Mucosa of stomach (tissue), 1 donor: ENCODE data around the gene GPR62.

Source experiments
- H3K27me3 ChIP-seq: one replicate; pipeline ENCODE4 v1.7.0; 2013; ENCODE audit warnings: mild to moderate bottlenecking, low read length; ENCODE audit not compliant: control insufficient read depth, insufficient read depth
- H3K36me3 ChIP-seq: one replicate; pipeline ENCODE4 v1.7.0; 2013; ENCODE audit warnings: low read length; ENCODE audit not compliant: control insufficient read depth, insufficient read depth
- H3K4me1 ChIP-seq: one replicate; pipeline ENCODE4 v1.7.0; 2013; ENCODE audit warnings: mild to moderate bottlenecking, low read length; ENCODE audit not compliant: control insufficient read depth, insufficient read depth
- H3K4me3 ChIP-seq: one replicate; pipeline ENCODE4 v1.7.0; 2013; ENCODE audit warnings: low read length
- H3K9ac ChIP-seq: one replicate; pipeline ENCODE4 v1.7.0; 2013; ENCODE audit warnings: mild to moderate bottlenecking, low read length, moderate library complexity
- H3K9me3 ChIP-seq: one replicate; pipeline ENCODE4 v1.7.0; 2013; ENCODE audit warnings: mild to moderate bottlenecking, low read length, moderate library complexity; ENCODE audit not compliant: control insufficient read depth
- donor health status: Pancreatic carcinoma.

The GPR62 gene

GRCh38 chr3:51933471-51934138, 21.6 kb upstream of the GPR62 start:
- H3K9ac ChIP-seq: no peak overlapping the region
- peaks cover 8% of the 10 kb centered on the region for H3K36me3 ChIP-seq
- no peaks in the 10 kb centered on the region for H3K27me3 ChIP-seq
- H3K4me3 ChIP-seq: no peak overlapping the region
- H3K4me1 ChIP-seq: no peaks in the 10 kb centered on the region
- H3K9me3 ChIP-seq: no peaks in the 10 kb centered on the region

- Histone ChIP-seq H3K9me3 (no peaks in the 10 kb centered on the region), H3K27me3 (no peaks in the 10 kb centered on the region), H3K36me3 (peaks cover 8% of the 10 kb centered on the region), H3K4me1 (no peaks in the 10 kb centered on the region), H3K9ac (no peak overlapping the region), H3K4me3 (no peak overlapping the region)
Observed at GRCh38 chr3:51934139-51934850, 20.9 kb upstream of the GPR62 start.

GRCh38 chr3:51934991-51935885, 19.9 kb upstream of the GPR62 start:
- no peak overlapping the region for H3K9ac ChIP-seq
- H3K36me3 ChIP-seq: peaks cover 8% of the 10 kb centered on the region
- H3K27me3 ChIP-seq: no peaks in the 10 kb centered on the region
- no peaks in the 10 kb centered on the region for H3K9me3 ChIP-seq
- H3K4me1 ChIP-seq: peaks cover 1% of the 10 kb centered on the region
- no peak overlapping the region for H3K4me3 ChIP-seq

GRCh38 chr3:51935886-51936755, 19.1 kb upstream of the GPR62 start:
- no peaks in the 10 kb centered on the region for H3K27me3 ChIP-seq
- H3K9me3 ChIP-seq: no peaks in the 10 kb centered on the region
- peaks cover 8% of the 10 kb centered on the region for H3K36me3 ChIP-seq
- H3K9ac ChIP-seq: no peak overlapping the region
- H3K4me1 ChIP-seq: peaks cover 10% of the 10 kb centered on the region
- no peak overlapping the region for H3K4me3 ChIP-seq

DNA sequence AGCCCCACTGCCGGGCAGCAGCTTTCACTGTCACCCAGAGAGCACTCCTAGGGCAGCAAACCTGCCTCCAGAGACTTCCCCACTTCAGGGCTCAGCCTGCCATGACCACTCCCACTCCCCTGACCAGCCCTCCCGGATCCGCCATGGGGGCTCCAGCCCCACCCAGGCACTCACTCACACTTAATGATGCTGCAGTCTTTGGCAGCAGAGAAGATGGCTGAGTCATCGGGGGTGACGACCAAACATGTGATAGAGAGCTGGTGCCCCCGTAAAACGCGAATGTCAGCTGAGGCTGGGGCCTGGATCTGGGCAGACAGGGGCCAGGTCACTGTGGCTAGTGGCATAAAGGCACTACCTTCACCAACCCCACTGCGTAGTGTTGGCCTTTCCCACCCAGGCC, 18.2 kb upstream of the GPR62 start:
- Histone ChIP-seq H3K36me3 (peaks cover 8% of the 10 kb centered on the region), H3K27me3 (no peaks in the 10 kb centered on the region), H3K4me3 (no peak overlapping the region), H3K4me1 (peaks cover 13% of the 10 kb centered on the region), H3K9ac (no peak overlapping the region), H3K9me3 (no peaks in the 10 kb centered on the region)

DNA sequence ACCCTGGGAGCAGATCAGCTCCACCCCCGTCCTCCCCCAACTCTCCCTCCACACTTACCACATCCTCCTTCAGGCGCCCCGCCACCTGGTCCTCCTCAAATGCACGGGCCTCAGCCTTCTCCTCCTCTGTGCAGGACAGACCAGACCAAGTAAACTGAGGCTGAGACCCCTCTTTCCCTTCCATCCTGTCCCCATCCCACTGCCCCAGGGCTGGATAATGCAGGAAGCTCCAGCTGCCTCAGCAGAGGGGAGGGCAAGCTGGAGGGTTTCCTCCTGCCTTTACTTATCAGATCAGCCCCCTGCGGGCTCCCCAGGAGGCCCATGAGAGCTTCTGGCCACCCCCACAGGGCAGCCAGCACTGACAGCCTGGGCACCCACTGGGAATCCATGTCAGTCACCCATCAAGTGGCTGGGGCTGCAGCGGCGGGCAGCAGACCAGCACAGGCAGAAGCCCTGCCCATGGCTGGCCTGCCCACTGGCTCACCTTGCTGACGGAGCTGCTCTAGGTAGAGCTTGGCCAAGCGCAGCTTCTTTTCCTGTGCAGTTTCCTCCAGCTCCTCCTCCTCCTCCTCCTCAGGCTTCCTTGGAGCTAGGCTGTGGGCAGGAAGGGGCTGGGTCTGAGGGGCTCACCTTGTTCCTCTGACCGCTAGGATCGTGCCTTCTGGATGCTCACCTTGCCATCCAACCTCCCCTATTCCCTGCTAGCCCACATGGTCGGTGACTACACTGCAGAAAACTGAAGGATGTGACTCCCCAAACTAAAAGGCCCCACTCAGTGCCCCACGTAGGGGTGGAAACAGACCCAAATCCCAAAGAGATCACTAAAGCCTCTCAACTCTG, 17.4 kb upstream of the GPR62 start:
- H3K9ac ChIP-seq: no peak overlapping the region
- H3K4me3 ChIP-seq: no peak overlapping the region
- peaks cover 20% of the 10 kb centered on the region for H3K4me1 ChIP-seq
- no peaks in the 10 kb centered on the region for H3K9me3 ChIP-seq
- peaks cover 8% of the 10 kb centered on the region for H3K36me3 ChIP-seq
- no peaks in the 10 kb centered on the region for H3K27me3 ChIP-seq

DNA sequence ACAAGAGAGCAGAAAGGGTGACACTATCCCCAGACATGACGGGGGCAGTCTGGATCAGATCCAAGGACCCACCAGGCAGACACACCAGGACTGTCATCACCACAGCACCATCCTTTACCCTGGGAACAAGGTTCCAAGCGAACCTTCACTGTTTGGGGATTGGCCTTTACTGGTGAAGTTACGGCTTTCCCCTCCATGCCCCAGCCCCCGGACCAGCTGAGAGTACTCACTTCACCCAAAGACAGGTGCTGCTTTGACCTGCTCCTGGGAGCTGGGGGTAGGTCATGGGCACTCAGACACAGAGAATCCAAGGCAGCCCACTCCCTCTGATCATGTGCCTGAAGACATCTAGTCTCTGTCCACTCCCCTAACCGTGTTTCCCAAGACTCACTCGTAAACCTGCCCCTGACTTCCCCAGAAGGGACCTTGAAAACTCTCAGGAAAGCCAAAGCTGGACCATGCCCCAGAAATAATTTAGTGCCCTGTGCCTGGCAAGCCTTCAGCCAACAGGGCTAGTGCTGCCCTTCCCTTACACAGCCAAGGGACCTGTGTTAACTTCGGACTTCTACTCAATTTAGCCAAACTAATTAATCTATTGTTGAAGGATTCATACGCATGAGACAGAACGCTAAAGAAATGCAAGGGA, 16.3 kb upstream of the GPR62 start:
- peaks cover 8% of the 10 kb centered on the region for H3K36me3 ChIP-seq
- H3K4me3 ChIP-seq: no peak overlapping the region
- H3K27me3 ChIP-seq: no peaks in the 10 kb centered on the region
- H3K9ac ChIP-seq: no peak overlapping the region
- H3K4me1 ChIP-seq: peaks cover 28% of the 10 kb centered on the region
- H3K9me3 ChIP-seq: no peaks in the 10 kb centered on the region

DNA sequence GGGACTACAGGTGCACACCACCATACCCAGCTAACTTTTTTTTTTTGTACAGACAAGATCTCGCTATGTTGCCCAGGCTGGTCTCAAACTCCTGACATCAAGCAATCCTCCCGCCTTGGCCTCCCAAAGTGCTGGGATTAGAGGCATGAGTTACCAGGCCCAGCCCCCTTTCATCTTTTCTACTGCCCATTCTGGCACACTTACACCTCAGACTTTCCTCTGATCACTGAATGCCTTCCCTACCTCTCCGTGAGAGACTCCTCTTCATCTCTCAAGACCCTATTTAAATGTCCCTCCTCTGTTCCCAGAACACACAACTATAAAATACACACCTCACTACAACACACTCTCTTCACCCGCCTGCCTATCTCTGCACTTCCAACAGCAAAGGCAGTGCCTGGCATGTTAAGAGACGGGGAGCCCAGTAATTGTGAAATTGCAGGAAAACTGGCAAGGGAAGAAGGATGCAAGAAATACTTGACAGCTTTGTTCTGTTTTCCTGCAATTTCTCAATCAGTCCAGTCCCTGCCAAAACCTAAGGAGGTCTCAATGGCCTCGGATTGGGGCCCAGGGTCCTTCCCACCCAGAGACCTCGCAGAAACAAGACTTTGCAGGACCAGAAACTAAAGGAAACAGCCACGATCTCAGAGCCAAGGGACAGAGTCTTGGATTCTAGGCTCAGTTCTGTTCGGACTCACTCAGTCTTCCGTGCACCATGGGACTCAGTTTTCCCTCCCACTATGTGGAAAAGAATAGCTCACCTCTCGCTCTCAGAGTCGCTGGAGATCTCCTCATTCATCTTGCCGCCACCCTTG, 14.3 kb upstream of the GPR62 start:
- Histone ChIP-seq H3K9ac (peak overlapping the region; percentile 84), H3K4me1 (peaks cover 28% of the 10 kb centered on the region), H3K9me3 (no peaks in the 10 kb centered on the region), H3K4me3 (peak overlapping the region; percentile 75), H3K27me3 (no peaks in the 10 kb centered on the region), H3K36me3 (peaks cover 8% of the 10 kb centered on the region)

DNA sequence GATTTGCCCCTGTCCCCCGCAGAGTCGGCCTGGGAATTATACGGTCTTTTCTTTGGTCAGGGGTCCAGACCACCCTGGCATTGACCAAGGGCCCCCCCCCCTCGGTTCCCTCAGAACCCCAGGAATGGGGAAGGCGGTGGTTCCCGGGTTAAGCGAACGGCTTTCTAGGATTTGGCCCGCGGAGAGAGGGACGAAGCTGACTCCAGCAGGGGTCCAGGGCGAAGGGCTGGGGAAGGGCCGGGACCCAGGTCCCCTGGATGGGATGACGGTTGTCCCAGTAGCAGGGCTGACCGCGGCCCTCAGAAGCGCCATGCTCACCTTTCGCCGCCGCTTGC, 13.8 kb upstream of the GPR62 start:
- Histone ChIP-seq H3K4me3 (peak overlapping the region; percentile 75), H3K9ac (peak overlapping the region; percentile 84), H3K9me3 (no peaks in the 10 kb centered on the region), H3K4me1 (peaks cover 28% of the 10 kb centered on the region), H3K36me3 (peaks cover 8% of the 10 kb centered on the region), H3K27me3 (no peaks in the 10 kb centered on the region)
